K562 (cell line): Measurements from ENCODE around the gene SGSH. TPM values are rescaled to one million over a fixed set of nuclear protein-coding genes. Genes with fewer than 3 reads are reported as not detected.

ENCODE experiments used
- CHD4 ChIP-seq: fragments of 200-600 bp; sonication (generic); IDR thresholded peaks from 3 replicates; pipeline ENCODE4 v1.6.1; 2012; ENCODE audit warnings: low read depth, mild to moderate bottlenecking, mixed read lengths, low read length, inconsistent platforms; ENCODE audit not compliant: insufficient read depth, insufficient replicate concordance, poor library complexity, severe bottlenecking
- ELF1 ChIP-seq: fragments of 200-800 bp; sonication (Bioruptor generic); IDR thresholded peaks from 2 replicates; pipeline ENCODE4 v1.6.1; 2016; ENCODE audit warnings: missing genetic modification characterization, missing compliant biosample characterization
- FOSL1 ChIP-seq: fragments of 200-800 bp; sonication (Bioruptor generic); conservative IDR thresholded peaks from 2 replicates; pipeline ENCODE4 v1.6.1; 2016; ENCODE audit warnings: missing genetic modification characterization, missing compliant biosample characterization
- HBP1 ChIP-seq: fragments of 450-650 bp; formaldehyde crosslinking; IDR thresholded peaks from 2 replicates; pipeline ENCODE4 v1.4.0; 2022; ENCODE audit warnings: missing genetic modification characterization
- HDGF ChIP-seq: fragments of 450-650 bp; IDR thresholded peaks from 2 replicates; pipeline ENCODE4 v1.6.1; 2016
- NR0B1 ChIP-seq: fragments of 450-650 bp; IDR thresholded peaks from one replicate; pipeline ENCODE4 v1.6.1; 2018; ENCODE audit warnings: mild to moderate bottlenecking, moderate library complexity; ENCODE audit not compliant: partially characterized antibody
- PML ChIP-seq: IDR thresholded peaks from 2 replicates; pipeline ENCODE4 v1.6.1; 2012; ENCODE audit warnings: low read length, inconsistent platforms
- POLR3A ChIP-seq: IDR thresholded peaks from 2 replicates; pipeline ENCODE4 v1.6.1; 2011; ENCODE audit warnings: borderline replicate concordance, mild to moderate bottlenecking, moderate library complexity; ENCODE audit not compliant: insufficient read length, insufficient read depth; ENCODE audit errors: extremely low read depth
- PRMT5 ChIP-seq: sonication (generic); formaldehyde crosslinking; IDR thresholded peaks from 2 replicates; pipeline ENCODE4 v1.5.0; 2020; ENCODE audit warnings: missing genetic modification reagents
- RFX7 ChIP-seq: fragments of 250-450 bp; sonication (Bioruptor Pico); IDR thresholded peaks from 2 replicates; pipeline ENCODE4 v1.5.1; 2021; ENCODE audit warnings: mild to moderate bottlenecking
- TEAD1 ChIP-seq, 2 experiments: fragments of 450-650 bp in 1 of 2; sonication (generic) in 1 of 2; formaldehyde crosslinking; IDR thresholded peaks; 2 replicates each; pipeline versions ENCODE4 v1.4.0 to v1.8.0; 2020 to 2022; ENCODE audit warnings: mild to moderate bottlenecking in 2 of 2, missing genetic modification reagents in 1 of 2
- THRB ChIP-seq: fragments of 450-650 bp; formaldehyde crosslinking; conservative IDR thresholded peaks from 2 replicates; pipeline ENCODE4 v1.4.0; 2022; ENCODE audit warnings: mild to moderate bottlenecking, missing genetic modification characterization
- USF1 ChIP-seq: sonication (generic); formaldehyde crosslinking; IDR thresholded peaks from 2 replicates; pipeline ENCODE4 v1.9.0; 2022; ENCODE audit warnings: mild to moderate bottlenecking, missing genetic modification reagents
- VEZF1 ChIP-seq: fragments of 200-800 bp; sonication (Bioruptor generic); IDR thresholded peaks from 2 replicates; pipeline ENCODE4 v1.6.1; 2017; ENCODE audit warnings: missing genetic modification characterization, missing compliant biosample characterization
- ZBED1 ChIP-seq: IDR thresholded peaks from 2 replicates; pipeline ENCODE4 v1.6.1; 2014
- ZBTB12 ChIP-seq: fragments of 250-450 bp; sonication (Bioruptor Pico); IDR thresholded peaks from 2 replicates; pipeline ENCODE4 v1.4.0; 2020
- ZFP36 ChIP-seq: fragments of 150-350 bp; IDR thresholded peaks from 2 replicates; pipeline ENCODE4 v1.6.1; 2018; ENCODE audit warnings: low read length, low read depth; ENCODE audit not compliant: partially characterized antibody
- ZNF75A ChIP-seq: fragments of 450-650 bp; formaldehyde crosslinking; IDR thresholded peaks from 2 replicates; pipeline ENCODE4 v1.4.0; 2020; ENCODE audit warnings: mild to moderate bottlenecking
- ZNF764 ChIP-seq: fragments of 250-450 bp; sonication (Bioruptor Pico); IDR thresholded peaks from 2 replicates; pipeline ENCODE4 v1.4.0; 2020; ENCODE audit warnings: low read depth, mild to moderate bottlenecking, moderate library complexity
- polyA plus RNA-seq, 8 experiments: library from polyadenylated mRNA; depleted of rRNA in 4 of 8; stranded (reverse) in 5 of 8; unstranded in 3 of 8; fragments of >200 nt; fragmentation: Nextera tagmentation in 2 of 8; fragmentation: Illumina TruSeq in 1 of 8; extraction: Ambion mirVana in 2 of 8; extraction: Trizol in 1 of 8; gene quantifications; 2 replicates each; pipeline versions ENCODE4 v1.2.1 to v1.2.3, GENCODE V29; 2011 to 2014; ENCODE audit warnings: inconsistent platforms in 1 of 8, missing spikeins in 1 of 8
- total RNA-seq, 7 experiments: library from RNA; depleted of rRNA in 6 of 7; stranded (reverse); fragments of >200 nt in 6 of 7; fragmentation: Illumina TruSeq in 2 of 7; extraction: Trizol in 2 of 7; gene quantifications; 2 replicates each; pipeline versions ENCODE4 v1.2.1 to v1.2.3, GENCODE V29; 2011 to 2021; ENCODE audit warnings: low replicate concordance in 1 of 7

SGSH gene
- total and polyA plus RNA-seq, 9 of the 15 experiments (the other 6 are each of a cell fraction or from before 2014, with no cell fraction given), result 0.25 to 15.7 (median 4.9) TPM

GRCh38 chr17:80254396-80255251, 34.5 kb upstream of the SGSH start (continued):
- 0 out of 2 replicates have a peak, but pooled peaks have one; percentile 32 for TF ChIP-seq HBP1
- no peak for TF ChIP-seq PRMT5 (CRISPR knock-in tag)
- TF ChIP-seq PML, result peak; percentile 27; the same call in 1 of the 2 replicates
- TF ChIP-seq THRB, result 0 out of 2 replicates have a peak, but pooled peaks have one; percentile 13
- peak; percentile 97 for TF ChIP-seq FOSL1 (tag)
- no peak for TF ChIP-seq NR0B1
- no peak for TF ChIP-seq USF1 (CRISPR knock-in tag)
- peak; percentile 43; the same call in 1 of the 2 replicates for TF ChIP-seq VEZF1 (CRISPR knock-in tag)
- TF ChIP-seq ZNF75A, result 0 out of 2 replicates have a peak, but pooled peaks have one; percentile 46
- TF ChIP-seq CHD4, result no peak
- no peak for TF ChIP-seq RFX7 (CRISPR knock-in tag)
- no peak for TF ChIP-seq ZFP36
- no peak for TF ChIP-seq ZBED1
- no peak for TF ChIP-seq ZNF764 (CRISPR knock-in tag)
- peak; percentile 91 to 93 for TF ChIP-seq TEAD1 (CRISPR knock-in tag; IDR thresholded peaks at IDR 0.05)
- TF ChIP-seq HDGF, result no peak
- TF ChIP-seq ELF1 (tag), result peak; percentile 41; the same call in 1 of the 2 replicates
- peak; percentile 65; the same call in 1 of the 2 replicates for TF ChIP-seq ZBTB12
- no peak for TF ChIP-seq POLR3A
